Activated T-helper 17 cell treated with anti-CD3 and anti-CD28 coated beads, Interleukin-2, amount 50 U/mL, for 72 hours (primary cell): ENCODE measurements around the gene IGF1R. TPM values are rescaled to one million over a fixed set of nuclear protein-coding genes. Genes with fewer than 3 reads are reported as not detected.
A peak's percentile ranks its signal among the peaks of the same experiment; 100 is the strongest.

ENCODE experiments used
- ATAC-seq: fragments of 150-1000 bp; cut with Tn5 transposase; replicated peaks from 2 replicates; pipeline ENCODE4 v1.10.0; 2021; ENCODE audit warnings: mild to moderate bottlenecking, moderate library complexity
- H3K27ac Mint-ChIP-seq: one replicate; pipeline ENCODE4 v1.8.0; 2022; ENCODE audit warnings: mixed read lengths
- H3K27me3 Mint-ChIP-seq: one replicate; pipeline ENCODE4 v1.8.0; 2022; ENCODE audit warnings: mixed read lengths
- H3K36me3 Mint-ChIP-seq: one replicate; pipeline ENCODE4 v1.8.0; 2022; ENCODE audit warnings: low read depth, mild to moderate bottlenecking, mixed read lengths
- H3K4me1 Mint-ChIP-seq: one replicate; pipeline ENCODE4 v1.8.0; 2022; ENCODE audit warnings: mixed read lengths
- H3K4me3 Mint-ChIP-seq: one replicate; pipeline ENCODE4 v1.8.0; 2022; ENCODE audit warnings: mild to moderate bottlenecking, mixed read lengths
- H3K9me3 Mint-ChIP-seq: one replicate; pipeline ENCODE4 v1.8.0; 2022; ENCODE audit warnings: mixed read lengths
- total RNA-seq, 2 donors: library from RNA; stranded (reverse); gene quantifications; one replicate each; pipeline ENCODE4 v1.2.3, GENCODE V29; 2022

The IGF1R gene
- total RNA-seq, 2 donors from 2014 or later, result 4.6 to 33.8 TPM

DNA sequence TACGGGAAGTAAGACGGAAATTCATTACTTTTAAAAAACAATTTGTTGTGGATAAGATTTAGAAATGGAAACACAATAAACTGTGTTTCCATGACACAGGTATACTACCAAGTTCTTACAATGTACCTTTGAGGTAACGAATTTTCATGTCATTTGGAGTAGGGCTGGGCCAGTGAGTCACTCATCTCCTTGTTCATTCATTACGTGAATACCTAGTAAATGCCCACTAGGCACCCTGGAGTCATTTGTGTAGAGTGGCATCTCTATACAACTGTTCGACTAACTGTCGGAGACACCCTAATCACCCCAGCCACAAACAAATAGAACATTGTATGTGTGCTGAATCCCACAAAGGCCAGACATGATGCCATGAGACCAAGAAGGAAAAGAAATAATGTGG is 94.8 kb downstream of the IGF1R start:
- Mint-ChIP-seq H3K36me3 (no peaks in the 10 kb centered on the region), H3K27ac (no peak overlapping the region), H3K9me3 (no peaks in the 10 kb centered on the region), H3K27me3 (no peaks in the 10 kb centered on the region), H3K4me3 (no peak overlapping the region), H3K4me1 (peaks cover 26% of the 10 kb centered on the region)
- ATAC-seq, result no peak

DNA sequence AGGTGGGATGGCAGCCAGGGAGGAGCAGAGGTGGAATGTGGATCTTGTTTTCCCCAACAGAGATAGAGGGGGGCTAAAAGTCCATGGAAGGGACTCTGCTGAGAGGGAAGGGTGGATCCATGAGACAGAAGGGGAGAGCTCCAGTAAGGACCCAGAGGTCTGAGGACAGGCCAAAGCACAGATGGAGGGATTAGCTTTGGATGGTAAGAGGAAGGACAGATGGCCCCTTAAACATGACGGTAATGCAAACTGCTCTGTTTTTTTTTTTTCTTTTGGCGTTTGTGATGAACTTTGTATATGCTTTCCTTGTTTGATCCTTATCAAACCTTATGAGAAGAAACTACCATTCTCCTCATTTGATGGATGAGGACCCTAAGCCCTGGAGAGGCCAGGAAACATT is 96.2 kb downstream of the IGF1R start:
- Mint-ChIP-seq H3K27me3 (no peaks in the 10 kb centered on the region), H3K9me3 (no peaks in the 10 kb centered on the region), H3K27ac (peak overlapping the region; percentile 32), H3K36me3 (no peaks in the 10 kb centered on the region), H3K4me1 (peaks cover 26% of the 10 kb centered on the region), H3K4me3 (no peak overlapping the region)
- ATAC-seq, result no peak

DNA sequence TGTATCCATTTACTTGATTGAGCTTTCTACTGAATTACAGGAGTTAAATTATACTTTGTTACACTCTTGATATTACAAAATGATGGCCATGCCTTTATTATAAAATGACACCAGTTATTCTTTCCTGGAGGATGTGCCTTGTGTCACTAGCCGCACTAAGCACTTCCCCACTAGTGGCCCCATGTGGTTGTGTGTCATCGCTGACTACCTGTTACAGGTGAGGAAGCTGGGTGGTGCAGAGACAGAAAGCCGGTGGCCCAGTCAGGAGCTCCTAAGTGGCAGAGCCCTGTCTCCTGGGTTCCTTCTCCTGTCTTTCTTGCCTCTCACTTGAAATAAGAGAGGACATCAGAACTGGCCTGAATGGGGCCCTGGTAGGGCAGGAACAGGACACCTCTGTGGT is 96.8 kb downstream of the IGF1R start:
- Mint-ChIP-seq H3K27ac (no peak overlapping the region), H3K4me3 (no peak overlapping the region), H3K27me3 (no peaks in the 10 kb centered on the region), H3K4me1 (peaks cover 26% of the 10 kb centered on the region), H3K9me3 (no peaks in the 10 kb centered on the region), H3K36me3 (no peaks in the 10 kb centered on the region)
- ATAC-seq, result no peak

DNA sequence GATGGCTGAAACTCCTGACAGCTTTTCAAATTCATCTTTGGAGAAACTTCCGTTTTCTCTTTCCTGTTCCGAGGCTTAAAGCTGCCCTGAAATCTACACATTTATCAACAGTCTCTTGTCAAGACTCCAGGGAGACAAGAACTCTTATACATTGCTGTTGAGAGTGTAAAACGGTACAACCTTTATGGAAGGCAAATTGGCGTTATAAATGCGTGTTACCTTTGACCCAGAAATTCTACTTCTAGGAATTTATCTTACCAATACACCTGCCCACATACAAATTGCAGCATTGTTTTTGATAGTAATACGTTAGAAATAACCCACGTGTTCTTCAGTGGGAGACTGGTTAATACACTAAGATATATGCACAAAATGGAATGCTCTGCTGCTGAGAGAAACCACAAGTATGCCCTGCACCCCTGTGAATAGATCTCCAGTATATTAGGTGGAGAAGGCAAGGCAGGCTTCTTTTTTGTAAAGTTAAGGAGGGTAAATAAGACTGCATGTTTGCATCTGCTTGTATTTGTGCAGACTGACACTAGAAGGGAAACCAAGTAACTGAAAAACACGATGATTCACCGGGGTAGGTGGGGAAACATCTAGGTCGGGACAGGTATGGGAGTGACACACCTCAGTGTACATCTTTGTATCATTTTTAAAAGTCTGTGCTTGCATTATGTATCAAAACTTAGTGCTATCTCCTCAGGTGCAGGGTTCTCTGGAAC is 97.5 kb downstream of the IGF1R start:
- H3K36me3 Mint-ChIP-seq, result no peaks in the 10 kb centered on the region
- no peak overlapping the region for H3K4me3 Mint-ChIP-seq
- H3K4me1 Mint-ChIP-seq, result peaks cover 26% of the 10 kb centered on the region
- H3K27ac Mint-ChIP-seq, result no peak overlapping the region
- no peaks in the 10 kb centered on the region for H3K27me3 Mint-ChIP-seq
- no peaks in the 10 kb centered on the region for H3K9me3 Mint-ChIP-seq
- peak; percentile 35 for ATAC-seq

DNA sequence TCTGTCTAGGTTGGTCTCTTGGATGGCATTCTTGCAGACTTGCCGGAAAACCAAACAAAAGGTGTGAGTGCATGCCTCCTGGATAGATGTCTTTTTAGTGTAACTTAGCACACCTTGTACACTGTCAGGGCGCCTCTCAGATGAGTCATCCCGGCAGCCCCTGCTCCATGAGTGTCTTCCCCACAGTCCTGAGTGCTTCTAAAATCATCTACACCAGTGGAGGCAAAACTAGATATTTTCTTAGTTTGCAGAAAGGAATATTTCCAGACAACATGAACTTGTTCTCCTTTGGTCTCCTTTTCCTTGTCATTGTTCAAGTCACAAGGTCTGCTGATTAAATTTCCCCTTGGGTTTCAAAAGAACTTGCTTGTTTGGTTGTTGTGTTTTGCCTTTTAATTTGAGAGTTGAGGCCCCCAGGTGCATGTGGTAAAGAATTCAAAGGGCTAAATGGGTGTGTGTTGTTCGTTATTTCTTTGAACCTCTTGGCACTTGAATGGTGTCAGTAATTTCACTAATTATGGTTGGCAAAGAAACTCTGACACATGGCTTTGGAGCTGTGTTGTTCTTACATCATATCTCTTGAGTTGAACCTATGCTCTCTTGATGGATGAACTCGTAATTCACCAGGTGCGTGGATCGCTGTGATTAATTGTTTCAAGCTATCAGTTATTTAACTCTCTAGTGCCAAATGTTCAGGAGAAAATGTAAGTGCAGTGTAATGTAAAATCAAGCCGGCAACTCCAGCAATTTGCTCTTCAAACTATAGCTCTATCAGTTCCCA is 98.2 kb downstream of the IGF1R start:
- peak; percentile 21 for ATAC-seq
- Mint-ChIP-seq H3K4me3 (no peak overlapping the region), H3K27me3 (no peaks in the 10 kb centered on the region), H3K9me3 (no peaks in the 10 kb centered on the region), H3K36me3 (no peaks in the 10 kb centered on the region), H3K4me1 (peaks cover 26% of the 10 kb centered on the region), H3K27ac (no peak overlapping the region)

DNA sequence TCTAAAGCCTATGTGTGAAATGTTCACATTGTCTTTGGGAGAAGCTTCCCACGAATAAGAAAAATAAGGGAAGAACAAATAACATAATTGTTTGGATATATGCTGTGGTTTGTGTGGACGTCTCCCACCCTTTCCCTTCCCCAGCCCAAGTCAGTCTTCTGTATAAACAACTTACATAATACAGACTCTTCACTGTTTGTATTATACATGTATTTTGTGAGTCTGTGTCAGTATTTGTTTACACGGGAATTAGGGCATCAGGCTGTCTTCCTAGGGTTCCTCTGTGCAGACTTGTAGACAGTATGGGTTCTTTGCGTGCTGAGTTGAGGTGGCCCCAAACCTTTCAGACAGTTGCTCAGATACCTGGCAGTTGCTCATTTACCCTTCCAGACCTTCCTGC is 103.4 kb downstream of the IGF1R start:
- Mint-ChIP-seq H3K9me3 (no peaks in the 10 kb centered on the region), H3K27me3 (no peaks in the 10 kb centered on the region), H3K4me1 (no peaks in the 10 kb centered on the region), H3K36me3 (no peaks in the 10 kb centered on the region), H3K4me3 (no peak overlapping the region), H3K27ac (no peak overlapping the region)
- ATAC-seq, result no peak

DNA sequence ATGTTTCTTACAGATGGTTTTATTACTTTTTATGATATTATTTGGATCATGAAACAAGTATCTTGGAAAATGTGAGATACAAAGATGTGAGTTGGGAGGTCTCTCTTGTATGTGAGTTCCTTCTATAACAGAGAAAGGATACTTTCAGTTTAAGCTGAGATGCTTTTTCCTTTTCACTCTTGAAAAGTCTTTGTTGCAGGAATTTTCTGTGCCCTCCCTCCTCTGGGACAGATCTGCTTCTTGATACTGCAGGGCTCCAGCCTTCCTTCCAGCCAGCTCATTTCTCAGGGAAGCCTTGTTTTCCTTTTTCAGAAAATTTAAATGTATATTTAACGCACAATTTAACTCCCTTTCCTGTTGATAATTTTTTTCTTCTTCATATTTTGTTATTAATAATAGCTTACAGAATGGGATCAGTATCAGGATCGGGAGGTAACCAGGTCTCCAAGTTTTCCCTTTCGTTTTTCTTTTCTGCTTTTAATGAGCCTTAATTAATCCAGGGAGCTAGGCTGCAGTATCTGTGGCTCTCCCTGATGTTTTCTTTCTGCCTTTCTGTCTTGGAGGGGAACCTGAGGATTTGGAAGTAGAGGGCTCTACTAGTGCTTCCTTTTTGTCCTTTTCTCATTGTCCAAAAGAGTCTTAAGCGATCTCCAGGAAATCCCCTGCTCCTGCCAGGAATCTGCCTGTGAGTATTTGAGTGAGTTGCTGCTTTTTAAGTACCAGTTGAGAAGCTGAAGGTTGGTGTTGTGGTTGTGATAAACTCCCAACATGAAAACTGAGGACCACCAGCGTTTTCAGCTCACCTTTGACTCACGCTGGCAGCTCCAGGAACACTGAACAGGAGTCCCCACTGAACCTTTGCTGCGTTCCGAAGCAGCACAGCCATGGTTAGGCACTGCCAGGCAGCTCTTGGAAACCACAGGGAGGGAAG is 105.7 kb downstream of the IGF1R start:
- H3K27me3 Mint-ChIP-seq, result no peaks in the 10 kb centered on the region
- no peaks in the 10 kb centered on the region for H3K36me3 Mint-ChIP-seq
- H3K4me1 Mint-ChIP-seq, result no peaks in the 10 kb centered on the region
- H3K4me3 Mint-ChIP-seq, result no peak overlapping the region
- H3K9me3 Mint-ChIP-seq, result no peaks in the 10 kb centered on the region
- no peak for ATAC-seq
- no peak overlapping the region for H3K27ac Mint-ChIP-seq

DNA sequence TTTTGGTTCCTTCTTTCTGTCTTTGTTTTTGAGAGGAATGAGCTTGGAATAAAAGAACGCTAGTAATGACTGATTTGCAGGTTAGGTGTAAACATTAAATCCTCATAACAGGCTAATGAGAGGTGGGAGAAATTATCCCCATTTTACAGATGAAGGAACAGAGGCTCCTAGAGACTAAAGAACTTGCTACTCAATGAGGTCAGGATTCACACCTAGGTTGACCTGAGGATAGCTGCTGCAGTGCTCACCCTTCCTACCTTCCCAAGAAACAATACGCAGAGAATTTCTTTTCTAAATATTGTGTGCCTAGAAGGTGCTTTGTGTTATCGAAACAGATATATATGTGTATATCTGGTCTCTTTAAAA is 106.3 kb downstream of the IGF1R start:
- no peak for ATAC-seq
- Mint-ChIP-seq H3K27ac (no peak overlapping the region), H3K36me3 (no peaks in the 10 kb centered on the region), H3K9me3 (no peaks in the 10 kb centered on the region), H3K4me3 (no peak overlapping the region), H3K27me3 (no peaks in the 10 kb centered on the region), H3K4me1 (no peaks in the 10 kb centered on the region)

DNA sequence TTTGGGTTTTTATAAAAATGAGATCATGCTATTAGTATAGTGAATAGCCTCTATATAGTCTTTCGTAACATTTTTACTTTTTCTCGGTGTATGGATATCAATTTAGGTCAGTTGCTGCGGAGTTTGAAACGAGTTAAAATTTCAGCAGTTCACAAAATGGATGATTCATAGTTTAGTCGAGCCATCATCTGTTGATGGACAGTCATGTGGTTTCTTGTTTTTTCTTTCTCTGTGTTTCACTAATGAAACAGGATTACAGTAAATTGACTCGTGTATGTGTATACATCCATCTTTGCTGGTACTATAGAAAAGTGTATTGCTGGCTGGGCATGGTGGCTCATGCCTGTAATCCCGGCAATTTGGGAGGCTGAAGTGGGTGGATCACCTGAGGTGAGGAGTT is 106.8 kb downstream of the IGF1R start:
- H3K36me3 Mint-ChIP-seq, result no peaks in the 10 kb centered on the region
- no peak overlapping the region for H3K4me3 Mint-ChIP-seq
- peak; percentile 44 for ATAC-seq
- no peaks in the 10 kb centered on the region for H3K4me1 Mint-ChIP-seq
- H3K9me3 Mint-ChIP-seq, result no peaks in the 10 kb centered on the region
- H3K27ac Mint-ChIP-seq, result no peak overlapping the region
- H3K27me3 Mint-ChIP-seq, result no peaks in the 10 kb centered on the region

DNA sequence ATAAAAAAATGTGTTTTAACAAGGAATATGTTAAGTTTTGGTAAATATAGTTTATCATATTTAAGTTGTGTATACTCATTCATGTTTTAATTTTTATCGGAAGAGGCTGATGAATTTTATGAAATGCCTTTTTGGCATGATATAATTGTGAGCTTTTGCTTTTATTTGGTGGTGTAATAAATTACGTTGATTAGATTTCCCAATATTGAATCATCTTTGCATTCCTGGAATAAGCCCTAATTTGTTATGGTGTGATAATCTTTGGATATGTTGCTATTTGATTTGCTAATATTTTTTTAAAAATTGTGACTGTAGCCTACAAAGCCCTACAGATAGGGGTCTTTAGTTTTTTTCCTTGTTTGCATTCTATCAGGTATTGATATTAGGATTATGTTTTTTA is 107.4 kb downstream of the IGF1R start:
- Mint-ChIP-seq H3K36me3 (no peaks in the 10 kb centered on the region), H3K27ac (no peak overlapping the region), H3K4me3 (no peak overlapping the region), H3K27me3 (no peaks in the 10 kb centered on the region), H3K4me1 (no peaks in the 10 kb centered on the region), H3K9me3 (no peaks in the 10 kb centered on the region)
- no peak for ATAC-seq

DNA sequence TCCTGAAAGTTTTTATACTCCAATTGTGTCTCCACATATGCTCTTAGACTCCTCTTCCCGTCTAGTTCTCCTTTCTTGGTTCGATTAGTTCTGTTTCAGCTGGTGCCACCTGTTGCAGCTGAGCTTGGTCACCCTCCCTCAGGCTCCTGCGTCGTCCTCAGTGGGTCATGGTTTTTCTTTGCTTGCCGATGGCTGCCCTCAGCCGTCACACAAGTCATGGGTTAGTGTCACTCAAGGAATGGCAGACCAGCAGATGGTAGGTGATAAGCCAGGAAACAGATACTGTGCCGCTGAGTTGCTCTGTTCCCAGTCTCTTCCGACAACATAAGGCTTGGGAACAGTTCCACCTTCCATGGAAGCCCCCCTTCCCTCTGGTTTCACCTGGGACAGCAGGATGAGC is 109.9 kb downstream of the IGF1R start:
- no peaks in the 10 kb centered on the region for H3K27me3 Mint-ChIP-seq
- no peak overlapping the region for H3K27ac Mint-ChIP-seq
- no peaks in the 10 kb centered on the region for H3K4me1 Mint-ChIP-seq
- no peak overlapping the region for H3K4me3 Mint-ChIP-seq
- H3K36me3 Mint-ChIP-seq, result no peaks in the 10 kb centered on the region
- ATAC-seq, result no peak
- no peaks in the 10 kb centered on the region for H3K9me3 Mint-ChIP-seq

DNA sequence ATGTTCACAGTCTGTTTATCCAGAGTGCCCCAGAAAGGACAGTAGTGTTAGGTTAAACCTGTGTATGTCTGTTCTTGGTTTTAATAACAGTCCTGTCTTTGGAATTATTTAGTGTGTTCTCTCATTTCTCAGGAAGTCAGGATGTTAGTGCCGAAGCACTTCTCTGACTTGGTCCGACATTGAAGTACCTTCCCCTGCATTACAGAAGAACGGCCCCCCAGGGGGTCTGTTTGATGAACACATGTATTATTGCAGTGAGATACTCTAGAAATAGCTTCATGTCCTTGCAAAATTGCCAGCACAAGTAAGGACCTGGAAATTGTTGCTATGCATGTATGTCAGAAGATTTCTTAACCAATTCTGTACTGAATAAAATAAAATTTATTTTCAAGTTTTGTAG is 110.9 kb downstream of the IGF1R start:
- Mint-ChIP-seq H3K27ac (no peak overlapping the region), H3K36me3 (no peaks in the 10 kb centered on the region), H3K9me3 (no peaks in the 10 kb centered on the region), H3K27me3 (no peaks in the 10 kb centered on the region), H3K4me3 (no peak overlapping the region), H3K4me1 (no peaks in the 10 kb centered on the region)
- ATAC-seq, result no peak

DNA sequence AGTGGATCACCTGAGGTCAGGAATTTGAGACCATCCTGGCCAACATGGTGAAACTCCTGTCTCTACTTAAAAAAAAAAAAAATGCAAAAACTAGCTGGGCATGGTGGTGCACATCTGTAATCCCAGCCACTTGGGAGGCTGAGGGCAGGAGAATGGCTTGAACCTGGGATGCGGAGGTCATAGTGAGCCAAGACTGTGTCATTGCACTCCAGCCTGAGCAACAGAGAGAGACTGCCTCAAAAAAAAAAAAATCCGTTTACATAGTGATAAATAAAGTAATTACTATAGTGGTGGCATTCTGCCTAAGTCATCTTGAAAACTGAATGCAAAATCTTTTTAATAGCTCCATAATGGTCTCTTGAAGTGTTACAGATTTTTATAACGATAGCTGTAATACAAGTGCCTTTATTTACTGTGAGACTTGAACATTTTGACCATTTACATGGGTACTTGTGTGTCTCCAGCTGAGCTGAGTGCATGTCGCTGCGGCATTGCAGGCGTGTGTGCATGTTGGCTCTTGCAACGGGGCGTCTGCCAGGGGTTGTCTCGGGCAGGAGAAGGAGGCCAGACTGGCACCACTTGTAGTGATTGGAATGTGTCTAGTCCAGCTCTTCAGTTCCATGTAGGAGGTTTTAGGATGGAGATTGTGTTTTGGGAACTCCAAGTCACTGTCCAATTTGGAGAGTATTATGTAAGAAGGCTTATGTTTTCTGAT is 111.9 kb downstream of the IGF1R start:
- Mint-ChIP-seq H3K4me3 (no peak overlapping the region), H3K4me1 (no peaks in the 10 kb centered on the region), H3K9me3 (no peaks in the 10 kb centered on the region), H3K27ac (no peak overlapping the region), H3K36me3 (no peaks in the 10 kb centered on the region), H3K27me3 (no peaks in the 10 kb centered on the region)
- ATAC-seq, result no peak

DNA sequence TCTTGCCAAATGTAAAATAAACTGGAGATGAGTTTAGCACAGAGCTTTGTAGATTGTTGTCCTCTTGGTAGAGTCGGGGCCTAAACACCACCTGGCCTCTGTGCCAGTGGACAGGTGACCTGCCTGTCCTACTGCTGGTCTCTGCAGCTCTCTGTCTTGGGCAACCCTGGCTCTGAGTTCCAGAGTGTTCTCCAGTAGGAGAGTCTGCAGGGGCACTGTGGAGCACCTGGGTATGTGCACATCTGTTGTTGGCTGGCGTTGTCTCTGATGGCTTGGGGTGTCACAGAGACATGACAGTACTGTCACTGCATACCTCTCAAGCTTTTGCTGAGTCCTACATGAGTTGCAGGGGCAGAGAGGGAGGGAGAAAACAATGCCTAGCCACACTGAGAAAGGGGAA is 112.6 kb downstream of the IGF1R start:
- H3K27ac Mint-ChIP-seq, result no peak overlapping the region
- no peak overlapping the region for H3K4me3 Mint-ChIP-seq
- ATAC-seq, result no peak
- H3K27me3 Mint-ChIP-seq, result no peaks in the 10 kb centered on the region
- H3K9me3 Mint-ChIP-seq, result no peaks in the 10 kb centered on the region
- H3K36me3 Mint-ChIP-seq, result no peaks in the 10 kb centered on the region
- H3K4me1 Mint-ChIP-seq, result peaks cover 4% of the 10 kb centered on the region
